ENCODE results near the gene DOK4.

DNA sequence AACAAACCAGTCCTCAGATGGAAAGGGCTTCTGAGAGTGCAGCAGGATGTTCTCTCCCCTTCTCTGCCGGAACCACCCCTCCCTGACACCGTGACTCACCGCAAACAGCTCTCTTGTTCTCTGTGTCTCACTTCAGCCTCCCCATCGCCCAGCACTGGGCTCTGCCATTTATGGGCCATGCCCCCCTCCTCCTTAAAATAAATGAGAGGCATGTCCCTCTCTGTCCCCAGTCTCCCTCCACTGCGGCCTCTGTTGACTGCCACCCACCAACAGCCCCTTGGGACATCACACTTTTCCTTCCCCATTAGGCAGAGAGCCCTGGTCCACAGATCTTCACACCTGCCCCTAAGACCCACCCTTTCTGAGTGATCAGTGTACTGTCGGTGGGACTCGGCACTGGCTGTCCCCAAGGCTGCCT, 43.8 kb upstream of the DOK4 start:
- no peak for TF ChIP-seq POLR2A (IDR thresholded peaks at IDR 0.05)
- TF ChIP-seq, protein P1, sequence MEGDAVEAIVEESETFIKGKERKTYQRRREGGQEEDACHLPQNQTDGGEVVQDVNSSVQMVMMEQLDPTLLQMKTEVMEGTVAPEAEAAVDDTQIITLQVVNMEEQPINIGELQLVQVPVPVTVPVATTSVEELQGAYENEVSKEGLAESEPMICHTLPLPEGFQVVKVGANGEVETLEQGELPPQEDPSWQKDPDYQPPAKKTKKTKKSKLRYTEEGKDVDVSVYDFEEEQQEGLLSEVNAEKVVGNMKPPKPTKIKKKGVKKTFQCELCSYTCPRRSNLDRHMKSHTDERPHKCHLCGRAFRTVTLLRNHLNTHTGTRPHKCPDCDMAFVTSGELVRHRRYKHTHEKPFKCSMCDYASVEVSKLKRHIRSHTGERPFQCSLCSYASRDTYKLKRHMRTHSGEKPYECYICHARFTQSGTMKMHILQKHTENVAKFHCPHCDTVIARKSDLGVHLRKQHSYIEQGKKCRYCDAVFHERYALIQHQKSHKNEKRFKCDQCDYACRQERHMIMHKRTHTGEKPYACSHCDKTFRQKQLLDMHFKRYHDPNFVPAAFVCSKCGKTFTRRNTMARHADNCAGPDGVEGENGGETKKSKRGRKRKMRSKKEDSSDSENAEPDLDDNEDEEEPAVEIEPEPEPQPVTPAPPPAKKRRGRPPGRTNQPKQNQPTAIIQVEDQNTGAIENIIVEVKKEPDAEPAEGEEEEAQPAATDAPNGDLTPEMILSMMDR (IDR thresholded peaks at IDR 0.05) = no peak
- peak in 1 of 4 donors; percentile 52 for TF ChIP-seq POLR2AphosphoS5 (IDR thresholded peaks at IDR 0.05)
- TF ChIP-seq EP300 (IDR thresholded peaks at IDR 0.05) = no peak
